MG63 (cell line): ENCODE results near the gene KCNQ1OT1. TPM values are rescaled to one million over a fixed set of nuclear protein-coding genes. Genes with fewer than 3 reads are reported as not detected.

Source experiments
- DNase-seq: peaks from one replicate; pipeline ENCODE4 v3.0.0-alpha.2; 2020
- H3K27me3 ChIP-seq: fragments of 250-450 bp; sonication (Bioruptor Pico); 2 replicates; pipeline ENCODE4 v1.5.1; 2020; ENCODE audit warnings: mild to moderate bottlenecking, moderate library complexity
- H3K36me3 ChIP-seq: fragments of 250-450 bp; sonication (Bioruptor Pico); 2 replicates; pipeline ENCODE4 v1.5.1; 2020; ENCODE audit warnings: mild to moderate bottlenecking, moderate library complexity
- H3K4me3 ChIP-seq: fragments of 250-450 bp; sonication (Bioruptor Pico); 2 replicates; pipeline ENCODE4 v1.5.1; 2020; ENCODE audit warnings: mild to moderate bottlenecking, moderate library complexity
- H3K9me3 ChIP-seq: fragments of 250-450 bp; sonication (Bioruptor Pico); 2 replicates; pipeline ENCODE4 v1.5.1; 2020; ENCODE audit warnings: mild to moderate bottlenecking, moderate library complexity
- total RNA-seq: library from RNA; depleted of rRNA; stranded (reverse); fragments of >200 nt; shearing (Covaris generic); gene quantifications from 2 replicates; pipeline ENCODE4 v1.2.3, GENCODE V29; 2014; ENCODE audit warnings: low replicate concordance

Gene KCNQ1OT1
- total RNA-seq, 1 experiment from 2014 or later = 0.16 TPM

DNA sequence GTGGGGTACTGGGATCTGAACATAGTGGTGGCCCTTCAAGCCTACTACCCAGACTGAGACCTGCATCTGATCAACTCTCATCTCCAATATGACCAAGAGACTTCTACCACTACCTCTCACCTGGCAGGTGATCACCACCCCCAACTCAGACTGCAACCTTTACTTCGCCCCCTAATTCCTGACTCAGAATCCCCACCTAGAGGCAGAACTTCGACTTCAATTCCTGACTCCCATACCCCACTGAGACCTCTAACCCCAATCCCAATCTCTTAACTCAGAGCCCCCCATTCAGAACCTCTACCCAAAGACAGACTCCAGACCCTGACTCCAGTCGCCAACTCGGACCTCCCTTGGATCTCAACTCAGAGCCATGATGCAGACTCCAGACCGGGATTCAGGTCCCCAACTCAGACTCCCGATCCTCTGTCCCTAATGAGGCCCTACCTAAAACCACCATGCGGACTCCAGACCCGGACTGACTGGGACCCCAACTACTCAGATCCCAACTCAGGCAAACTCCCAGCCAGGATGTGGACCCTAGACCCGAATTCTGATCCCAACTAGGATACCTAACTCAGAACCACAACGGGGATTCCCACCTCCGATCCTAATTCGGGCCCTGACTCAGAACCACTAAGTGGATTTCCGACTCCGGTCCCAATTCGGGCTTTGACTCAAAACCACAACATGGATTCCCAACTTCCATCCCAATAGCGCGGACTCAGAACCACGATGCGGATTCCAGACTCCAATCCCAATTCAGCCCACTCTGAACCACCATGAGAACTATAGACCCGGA, 1.2 kb downstream of the KCNQ1OT1 start:
- no peak for DNase-seq
- H3K4me3 ChIP-seq = peak overlapping the region; percentile 89
- no peaks in the 10 kb centered on the region for H3K27me3 ChIP-seq

DNA sequence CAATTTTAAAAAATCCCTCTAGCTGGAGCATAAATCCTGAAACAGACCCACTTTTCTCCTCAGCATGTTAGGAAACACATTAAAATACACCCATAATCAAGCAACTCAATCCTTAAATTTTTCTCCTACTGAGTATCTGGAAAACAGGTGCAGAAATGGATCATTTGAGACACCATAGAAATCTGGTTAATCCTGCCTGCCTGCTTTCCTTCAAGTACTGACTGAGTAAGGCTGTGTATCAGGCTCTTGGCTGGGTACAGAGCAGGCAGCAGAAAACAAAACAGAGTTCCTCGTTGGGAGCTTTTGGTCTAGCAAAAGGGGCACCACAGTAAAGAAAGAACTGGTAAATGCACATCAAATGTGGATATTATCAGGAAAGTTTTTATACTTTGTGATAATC, 1.9 kb downstream of the KCNQ1OT1 start:
- H3K27me3 ChIP-seq = no peaks in the 10 kb centered on the region
- H3K36me3 ChIP-seq = no peaks in the 10 kb centered on the region
- H3K9me3 ChIP-seq = no peaks in the 10 kb centered on the region
- DNase-seq = no peak
- H3K4me3 ChIP-seq = peak overlapping the region; percentile 89

More for the DNA sequence above, 1.2 kb downstream of the KCNQ1OT1 start:
- no peaks in the 10 kb centered on the region for H3K9me3 ChIP-seq
- H3K36me3 ChIP-seq = no peaks in the 10 kb centered on the region

DNA sequence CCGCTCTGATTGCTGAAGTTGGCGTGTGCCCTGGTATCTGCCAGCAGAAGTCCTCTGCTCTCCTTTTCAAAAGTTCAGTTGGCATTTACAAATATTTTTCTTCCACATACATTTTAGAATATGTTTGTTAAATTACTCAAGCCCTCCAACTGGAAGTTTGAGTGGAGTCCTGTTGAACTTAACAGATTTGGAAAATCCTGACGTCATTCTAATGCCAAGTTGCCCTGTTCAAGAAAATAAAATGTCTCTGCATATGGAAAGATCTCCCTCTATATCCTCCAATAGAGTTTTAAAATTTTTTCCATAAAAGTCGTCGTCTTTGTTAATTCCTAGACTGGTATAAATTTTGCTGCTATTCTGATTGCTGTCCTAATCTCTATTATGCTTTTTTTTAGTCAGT, 3.3 kb downstream of the KCNQ1OT1 start:
- Histone ChIP-seq H3K4me3 (no peak overlapping the region), H3K36me3 (no peaks in the 10 kb centered on the region), H3K9me3 (no peaks in the 10 kb centered on the region), H3K27me3 (no peaks in the 10 kb centered on the region)
- DNase-seq = no peak

DNA sequence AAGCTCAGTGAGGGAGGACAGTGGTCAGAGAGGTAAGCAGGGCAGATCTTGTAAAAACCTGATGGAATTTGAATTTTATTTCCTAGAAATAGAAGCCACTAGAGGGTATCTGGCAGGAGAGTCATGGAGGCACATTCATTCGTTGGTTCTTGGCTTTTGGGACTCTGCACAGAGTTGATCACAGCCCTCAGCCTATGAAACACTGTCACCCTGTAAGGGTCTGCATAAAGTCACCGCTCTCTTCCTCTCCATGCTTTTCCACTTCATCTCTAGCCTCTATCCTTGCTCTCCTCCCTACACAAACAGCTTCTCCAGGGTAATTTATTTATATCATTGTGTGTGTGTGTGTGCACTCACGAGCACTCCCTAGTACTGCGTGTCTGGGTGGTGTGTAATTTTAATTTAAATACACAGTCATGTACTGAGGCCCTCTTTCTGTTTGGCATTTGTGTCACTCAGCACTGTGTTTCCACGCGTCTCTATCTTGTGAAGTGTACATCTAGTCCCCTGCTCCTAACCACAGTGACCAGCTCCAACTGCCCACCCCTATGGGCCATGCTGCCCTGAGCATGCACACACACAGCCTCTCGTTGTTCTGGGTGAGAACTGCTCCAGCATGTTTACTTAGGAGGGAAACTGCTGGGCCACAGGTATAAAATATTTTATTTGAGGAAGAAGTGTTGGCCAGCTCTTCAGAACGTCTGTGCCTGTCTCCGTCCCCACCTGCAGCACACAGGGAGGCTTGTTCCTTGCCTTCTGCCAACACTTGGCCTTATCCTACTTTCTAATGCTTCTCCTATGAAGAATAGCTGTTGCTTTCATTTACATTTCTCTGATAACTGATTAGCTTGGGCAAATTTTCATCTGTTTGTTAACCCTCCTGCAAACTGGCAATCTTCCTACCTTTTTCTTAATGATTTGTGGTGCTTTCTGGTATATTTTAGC, 4.5 kb downstream of the KCNQ1OT1 start:
- Histone ChIP-seq H3K4me3 (no peak overlapping the region), H3K9me3 (no peaks in the 10 kb centered on the region), H3K36me3 (no peaks in the 10 kb centered on the region), H3K27me3 (no peaks in the 10 kb centered on the region)
- no peak for DNase-seq

DNA sequence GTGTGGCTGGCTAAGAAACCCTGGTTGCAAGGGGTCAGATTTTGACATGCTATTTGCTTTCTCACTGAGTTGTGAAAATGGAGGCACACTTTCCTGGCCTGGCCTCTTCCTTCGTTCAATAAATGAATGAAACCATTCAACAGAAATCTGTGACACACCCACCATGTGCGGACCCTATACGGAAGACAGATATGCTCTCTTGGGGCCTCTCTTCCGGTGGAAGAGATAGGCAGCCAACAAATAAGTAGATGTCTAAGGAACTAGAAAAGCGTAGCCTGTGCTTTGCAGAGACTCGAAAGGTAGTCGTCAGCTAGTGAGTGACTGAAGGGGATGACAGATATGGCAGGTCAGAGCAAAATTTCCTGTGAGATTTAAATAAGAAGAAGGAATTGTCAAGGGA, 5.3 kb downstream of the KCNQ1OT1 start:
- H3K9me3 ChIP-seq = no peaks in the 10 kb centered on the region
- H3K36me3 ChIP-seq = no peaks in the 10 kb centered on the region
- no peak for DNase-seq
- H3K4me3 ChIP-seq = no peak overlapping the region
- H3K27me3 ChIP-seq = no peaks in the 10 kb centered on the region

DNA sequence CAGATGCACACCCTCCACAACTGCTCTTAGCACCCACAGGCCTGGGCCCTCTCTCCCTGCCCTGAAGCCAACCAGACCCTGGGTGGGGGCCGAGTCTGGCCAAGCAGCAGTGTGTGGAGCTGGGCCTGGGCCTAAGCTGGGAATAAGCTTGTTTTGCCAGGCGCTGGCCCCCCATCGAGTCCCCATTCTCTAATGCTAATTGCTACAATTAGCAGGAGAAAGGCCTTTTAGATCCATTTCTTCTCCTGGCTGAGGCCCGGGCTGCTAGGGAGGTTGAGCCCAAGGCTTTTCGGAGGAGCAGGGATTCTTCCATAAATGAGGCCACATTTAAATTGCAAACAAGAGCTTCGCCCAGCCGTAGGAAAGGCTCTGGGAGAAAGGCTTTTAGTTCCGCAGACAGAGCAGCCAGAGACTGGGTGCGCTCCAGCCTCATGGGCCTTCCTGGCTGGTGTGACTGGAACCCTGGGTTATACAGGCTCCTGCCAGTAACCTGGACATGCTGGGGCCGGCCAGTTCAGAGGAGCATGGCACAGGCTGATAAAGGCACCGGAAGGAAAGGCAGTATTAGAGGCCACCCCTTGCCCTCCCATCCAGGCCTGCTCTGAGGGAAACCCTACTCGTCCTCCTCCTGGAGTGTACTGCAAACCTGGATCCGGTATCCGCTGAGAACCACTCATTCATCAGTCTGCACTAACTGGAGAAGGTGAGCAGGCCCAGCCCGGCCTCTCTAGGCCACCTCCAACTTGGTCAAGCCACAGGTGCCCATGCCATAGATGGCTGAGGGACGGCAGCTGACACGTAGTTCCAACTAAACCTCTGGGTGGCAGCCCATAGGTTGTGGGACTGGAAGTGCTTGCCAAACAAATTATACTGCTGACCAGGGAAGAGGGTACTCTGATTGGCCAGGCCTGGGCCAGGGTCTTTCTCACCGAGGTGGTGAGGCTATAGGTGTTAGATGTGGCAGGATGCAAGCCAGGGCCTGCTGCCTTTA, 6.2 kb downstream of the KCNQ1OT1 start:
- no peak for DNase-seq
- H3K9me3 ChIP-seq = no peaks in the 10 kb centered on the region
- H3K4me3 ChIP-seq = no peak overlapping the region
- no peaks in the 10 kb centered on the region for H3K36me3 ChIP-seq
- H3K27me3 ChIP-seq = no peaks in the 10 kb centered on the region

DNA sequence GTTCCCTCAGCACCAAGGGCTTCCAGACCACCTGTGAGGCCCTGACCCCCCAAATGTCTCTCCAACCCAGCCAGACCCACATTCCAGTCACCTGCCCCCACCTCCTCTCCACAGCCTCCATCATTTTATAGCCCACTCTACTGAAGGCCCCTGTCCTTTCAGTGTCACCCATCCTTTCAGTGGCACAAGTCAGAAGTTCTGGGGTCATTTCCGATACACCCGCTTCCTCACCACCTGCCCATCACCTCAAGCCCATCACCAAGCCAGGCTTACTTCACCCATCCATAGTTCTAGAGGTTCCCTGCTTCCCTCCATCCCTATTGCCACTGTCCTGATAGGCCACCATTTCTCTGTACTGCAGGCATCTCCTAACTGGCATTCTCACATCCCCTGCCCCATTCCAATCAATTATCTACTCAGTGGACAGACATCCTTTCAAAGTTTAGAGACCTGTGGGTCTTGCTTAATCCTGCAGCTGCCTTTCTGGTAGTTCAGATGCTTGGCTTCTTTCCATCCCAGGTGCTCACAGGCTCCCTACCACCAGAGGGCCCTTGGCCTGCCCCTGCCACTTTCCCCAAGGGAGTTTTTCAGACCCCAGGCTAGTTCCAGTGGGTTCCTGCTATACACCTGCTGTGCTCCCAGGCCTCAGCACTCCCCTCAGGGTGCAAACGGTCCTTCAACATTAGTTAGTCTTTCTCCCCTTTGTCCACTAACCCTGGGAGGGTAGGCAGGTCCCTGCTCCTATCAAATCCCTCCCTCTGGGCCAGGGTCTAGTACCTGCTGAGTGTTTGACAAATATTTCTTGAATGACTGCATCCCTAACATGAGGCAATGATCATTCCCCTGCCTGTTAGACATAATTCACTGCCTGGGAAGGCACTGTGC, 7.6 kb downstream of the KCNQ1OT1 start:
- H3K36me3 ChIP-seq = no peaks in the 10 kb centered on the region

DNA sequence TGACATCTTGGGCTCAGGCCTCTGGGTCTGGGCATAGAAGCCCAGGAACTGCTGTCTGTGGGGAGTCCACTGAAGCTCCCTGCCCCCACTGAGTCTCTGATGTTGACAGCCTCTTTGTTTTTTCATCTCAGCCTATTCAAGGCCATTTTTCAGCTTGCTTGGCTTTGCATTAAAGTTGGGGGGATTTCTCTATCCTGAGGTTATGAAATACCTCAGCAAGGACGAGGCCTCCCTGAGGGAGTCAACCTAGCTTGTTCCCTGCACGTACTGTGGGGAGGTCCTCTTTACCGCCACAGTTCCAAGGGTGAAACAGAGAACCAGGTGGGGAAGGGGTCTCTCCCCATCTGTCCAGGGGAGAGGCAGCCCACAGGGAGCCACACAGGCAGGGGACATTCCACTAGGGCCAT, 8.4 kb downstream of the KCNQ1OT1 start:
- H3K27me3 ChIP-seq = no peaks in the 10 kb centered on the region
- DNase-seq = no peak
- no peaks in the 10 kb centered on the region for H3K36me3 ChIP-seq
- H3K9me3 ChIP-seq = no peaks in the 10 kb centered on the region
- H3K4me3 ChIP-seq = no peak overlapping the region

More for the DNA sequence above, 7.6 kb downstream of the KCNQ1OT1 start:
- no peaks in the 10 kb centered on the region for H3K27me3 ChIP-seq
- H3K9me3 ChIP-seq = no peaks in the 10 kb centered on the region
- no peak overlapping the region for H3K4me3 ChIP-seq
- DNase-seq = no peak

DNA sequence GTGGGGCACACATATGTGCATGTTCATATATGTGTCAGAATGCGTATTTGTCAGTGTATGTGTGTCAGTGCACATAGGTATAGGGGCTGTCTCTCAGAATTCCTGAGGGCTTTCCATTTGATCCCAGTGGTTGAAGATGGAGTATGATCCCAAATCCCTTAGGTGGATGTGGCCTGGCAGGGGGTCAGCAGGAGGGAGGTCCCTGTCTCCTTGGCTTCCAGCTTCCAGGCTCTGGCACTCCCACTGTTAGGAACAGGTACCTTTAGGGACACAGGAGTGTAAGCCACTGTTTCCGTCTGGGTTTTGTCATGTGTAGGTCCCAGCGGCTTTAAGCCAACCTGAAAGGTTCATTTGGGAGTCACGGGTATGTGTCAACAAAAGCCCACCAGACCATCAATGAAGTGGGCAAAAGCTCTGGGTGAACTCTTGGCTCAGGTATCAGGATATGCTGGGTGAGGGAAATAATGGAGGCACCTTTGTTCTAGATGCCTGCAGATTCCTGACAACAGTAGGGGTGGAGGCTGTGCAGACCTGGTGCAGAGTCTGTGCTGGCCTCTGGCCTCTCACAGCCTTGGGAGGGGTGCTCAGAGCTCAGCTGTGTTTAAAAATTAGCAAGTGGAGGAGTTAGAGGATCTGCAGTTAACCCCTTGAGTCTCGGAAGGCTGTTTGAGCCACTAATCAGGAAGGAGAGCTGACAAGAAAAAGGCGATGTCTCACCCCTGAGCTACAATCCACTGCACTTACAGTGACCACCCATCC, 9.0 kb downstream of the KCNQ1OT1 start:
- no peaks in the 10 kb centered on the region for H3K36me3 ChIP-seq
- no peak for DNase-seq
- H3K9me3 ChIP-seq = no peaks in the 10 kb centered on the region
- no peaks in the 10 kb centered on the region for H3K27me3 ChIP-seq
- H3K4me3 ChIP-seq = no peak overlapping the region

DNA sequence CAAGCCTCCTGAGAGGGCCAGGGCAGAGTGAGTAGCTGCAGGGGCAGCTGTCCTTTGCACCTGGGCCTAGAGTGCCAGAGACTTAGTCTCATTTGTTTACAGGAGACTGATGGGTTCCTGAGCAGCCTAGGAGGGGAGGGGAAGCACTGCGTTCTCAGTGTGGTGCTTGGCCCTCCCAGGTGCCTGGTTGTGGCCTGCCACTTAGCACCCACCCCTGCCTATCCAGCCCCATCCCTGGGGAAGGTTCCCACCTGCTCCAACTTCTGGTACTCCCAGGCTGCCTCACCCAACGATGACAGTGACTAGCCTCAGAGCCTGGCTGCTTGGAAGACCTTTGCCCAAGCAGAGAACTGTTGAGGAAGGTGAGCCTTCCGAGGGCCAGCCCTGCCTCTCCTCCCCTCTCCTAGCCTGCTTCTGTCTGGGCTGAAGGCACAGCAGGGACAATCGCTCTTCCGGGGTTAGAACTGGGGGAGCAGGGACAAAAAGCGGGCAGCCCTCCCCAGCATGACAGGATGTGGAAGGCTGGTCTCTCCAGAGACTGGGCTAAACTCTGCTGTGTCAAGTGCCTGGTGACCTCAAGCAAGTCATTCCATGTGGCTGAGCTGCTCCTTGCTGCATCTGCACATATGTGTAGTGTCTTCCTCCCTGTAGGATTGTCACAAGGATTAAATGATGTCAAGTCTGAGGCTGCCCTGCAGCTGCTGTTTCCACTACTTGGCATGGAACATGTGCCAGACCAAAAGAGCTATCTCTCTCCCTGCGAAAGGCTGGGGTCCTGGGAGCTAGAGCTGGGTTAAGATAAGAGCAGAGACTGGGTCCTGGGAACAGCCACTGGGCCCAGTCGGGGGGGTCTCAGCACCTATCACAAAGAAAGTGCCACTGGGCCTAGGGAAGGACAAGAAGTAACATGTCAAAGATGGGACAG, 9.9 kb downstream of the KCNQ1OT1 start:
- H3K27me3 ChIP-seq = no peaks in the 10 kb centered on the region
- DNase-seq = no peak
- H3K36me3 ChIP-seq = no peaks in the 10 kb centered on the region
- no peaks in the 10 kb centered on the region for H3K9me3 ChIP-seq
- no peak overlapping the region for H3K4me3 ChIP-seq

DNA sequence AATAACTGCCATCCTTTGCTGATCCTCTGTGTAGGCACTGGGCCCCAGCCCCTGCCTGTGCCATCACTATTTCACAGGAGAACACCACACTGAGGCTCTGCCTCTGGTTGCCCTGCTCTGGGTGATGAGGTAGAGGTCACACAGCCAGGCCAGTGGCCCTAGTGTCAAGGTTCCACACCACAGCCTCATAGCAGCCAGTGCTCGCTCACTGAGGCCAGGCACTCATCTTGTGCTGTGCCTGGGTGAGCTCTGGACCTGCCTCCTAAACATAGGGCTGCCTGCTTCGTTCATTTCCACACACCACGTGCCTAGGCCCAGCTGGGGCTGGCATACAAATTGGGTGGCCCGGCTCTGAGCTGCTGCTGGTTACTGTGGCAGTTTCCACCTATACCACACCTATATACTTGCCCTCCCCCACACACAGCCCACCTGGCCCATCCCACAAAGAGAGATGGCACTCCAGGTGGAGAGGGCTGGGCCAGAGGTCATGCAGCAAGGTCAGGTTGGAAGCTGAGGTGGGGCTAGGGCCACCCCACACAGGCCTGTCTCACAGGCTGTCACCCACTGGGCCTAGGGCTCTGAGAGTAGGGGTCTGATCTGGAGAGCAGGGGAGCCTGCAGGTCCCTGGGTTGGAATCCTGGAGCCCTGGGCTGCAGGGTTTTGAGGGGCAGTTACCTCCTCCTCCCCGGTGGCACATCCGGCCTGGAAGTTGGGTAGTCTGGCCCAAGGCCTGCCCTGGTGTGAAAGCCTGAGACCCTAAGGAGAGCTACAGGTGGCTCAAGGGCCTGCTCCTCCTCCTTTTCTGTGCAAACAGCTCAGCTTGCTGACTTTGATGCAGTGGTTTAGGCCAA, 11.2 kb downstream of the KCNQ1OT1 start:
- Histone ChIP-seq H3K36me3 (no peaks in the 10 kb centered on the region), H3K4me3 (no peak overlapping the region), H3K27me3 (no peaks in the 10 kb centered on the region), H3K9me3 (no peaks in the 10 kb centered on the region)
- no peak for DNase-seq

DNA sequence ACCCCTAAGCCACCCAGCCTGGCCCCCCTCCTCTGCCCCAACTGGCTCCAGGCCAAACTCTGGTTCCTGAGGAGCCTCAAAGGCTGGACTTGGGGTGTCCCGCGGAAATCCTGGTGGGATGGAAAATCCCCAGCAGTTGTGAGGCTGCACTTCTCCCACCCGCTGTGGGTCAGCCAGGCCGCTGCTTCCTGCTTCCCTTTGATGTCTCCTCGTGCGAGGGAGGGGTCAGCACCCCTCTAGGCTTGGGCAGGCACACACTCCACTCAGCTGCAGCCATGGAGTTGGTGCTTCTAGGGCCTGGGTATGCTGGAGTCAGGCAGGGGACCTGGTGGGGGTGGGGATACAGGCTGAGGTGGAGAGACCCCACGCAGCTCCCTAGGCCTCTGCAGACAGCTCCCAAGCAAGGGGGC, 12.0 kb downstream of the KCNQ1OT1 start:
- DNase-seq = no peak
- Histone ChIP-seq H3K36me3 (no peaks in the 10 kb centered on the region), H3K9me3 (no peaks in the 10 kb centered on the region), H3K4me3 (no peak overlapping the region), H3K27me3 (no peaks in the 10 kb centered on the region)

DNA sequence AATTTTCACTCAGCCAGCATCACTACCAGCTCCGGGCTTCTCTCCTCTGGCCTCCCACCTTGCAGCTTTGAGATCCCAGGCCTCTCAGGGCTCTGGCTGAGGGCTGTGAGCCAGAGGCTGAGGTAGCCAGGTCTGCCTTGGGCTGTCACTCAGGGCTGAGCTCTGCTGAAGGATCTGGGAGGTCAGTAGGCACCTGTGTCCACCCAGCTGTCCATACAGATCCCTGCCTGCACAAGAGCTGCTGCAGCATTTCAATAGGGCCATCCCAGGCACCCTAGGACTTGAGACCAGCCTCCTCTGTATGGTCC, 12.6 kb downstream of the KCNQ1OT1 start:
- H3K9me3 ChIP-seq = no peaks in the 10 kb centered on the region
- no peak for DNase-seq
- H3K36me3 ChIP-seq = no peaks in the 10 kb centered on the region
- no peak overlapping the region for H3K4me3 ChIP-seq
- no peaks in the 10 kb centered on the region for H3K27me3 ChIP-seq
